ENCODE measurements around the gene PTX3.

DNA sequence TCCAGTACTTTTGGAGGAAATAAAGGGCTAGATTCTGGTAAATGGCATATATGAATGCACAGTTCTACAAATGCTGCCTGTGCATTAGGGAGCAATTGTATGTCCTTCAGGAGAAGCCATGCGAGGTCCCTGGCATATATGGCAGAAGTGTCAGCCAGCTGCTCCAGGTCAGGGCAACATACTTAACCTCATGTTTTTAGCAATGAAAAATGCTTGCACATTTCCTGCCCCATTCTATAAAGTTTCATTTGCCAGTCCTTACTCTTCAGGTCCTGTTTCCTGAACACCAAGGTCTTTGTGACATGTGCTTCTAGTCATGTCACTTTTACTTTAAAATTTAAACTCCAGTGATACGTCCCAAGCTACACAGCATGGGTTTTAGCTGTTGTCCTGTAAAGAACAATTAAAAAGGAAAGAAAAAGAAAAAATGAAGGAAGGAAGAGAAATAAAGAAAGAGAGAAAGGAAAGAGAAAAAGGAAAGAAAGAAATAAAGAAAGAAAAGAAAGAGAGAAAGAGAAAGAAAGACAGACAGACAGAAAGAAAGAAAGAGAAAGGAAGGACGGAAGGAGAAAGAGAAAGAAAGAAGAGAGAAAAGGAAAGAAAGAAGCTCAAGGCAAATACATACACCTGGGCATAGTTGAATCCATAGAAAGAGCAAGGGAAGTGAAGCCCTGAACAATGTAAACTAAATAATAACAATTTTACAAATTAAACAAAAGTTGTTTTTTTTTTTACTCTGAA, 20.1 kb upstream of the PTX3 start:
- TF ChIP-seq, protein P1, sequence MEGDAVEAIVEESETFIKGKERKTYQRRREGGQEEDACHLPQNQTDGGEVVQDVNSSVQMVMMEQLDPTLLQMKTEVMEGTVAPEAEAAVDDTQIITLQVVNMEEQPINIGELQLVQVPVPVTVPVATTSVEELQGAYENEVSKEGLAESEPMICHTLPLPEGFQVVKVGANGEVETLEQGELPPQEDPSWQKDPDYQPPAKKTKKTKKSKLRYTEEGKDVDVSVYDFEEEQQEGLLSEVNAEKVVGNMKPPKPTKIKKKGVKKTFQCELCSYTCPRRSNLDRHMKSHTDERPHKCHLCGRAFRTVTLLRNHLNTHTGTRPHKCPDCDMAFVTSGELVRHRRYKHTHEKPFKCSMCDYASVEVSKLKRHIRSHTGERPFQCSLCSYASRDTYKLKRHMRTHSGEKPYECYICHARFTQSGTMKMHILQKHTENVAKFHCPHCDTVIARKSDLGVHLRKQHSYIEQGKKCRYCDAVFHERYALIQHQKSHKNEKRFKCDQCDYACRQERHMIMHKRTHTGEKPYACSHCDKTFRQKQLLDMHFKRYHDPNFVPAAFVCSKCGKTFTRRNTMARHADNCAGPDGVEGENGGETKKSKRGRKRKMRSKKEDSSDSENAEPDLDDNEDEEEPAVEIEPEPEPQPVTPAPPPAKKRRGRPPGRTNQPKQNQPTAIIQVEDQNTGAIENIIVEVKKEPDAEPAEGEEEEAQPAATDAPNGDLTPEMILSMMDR (IDR thresholded peaks at IDR 0.05), result no peak
- no peak for TF ChIP-seq POLR2A (IDR thresholded peaks at IDR 0.05)
